ENCODE data around the gene RBM20. TPM values are rescaled to one million over a fixed set of nuclear protein-coding genes. Genes with fewer than 3 reads are reported as not detected.

RBM20 gene
- total and polyA plus RNA-seq, 2 of the 4 experiments (the other 2 are of a cell fraction), result under 0.01 to 0.15 TPM

GRCh38 chr10:110779489-110779888 is 135.4 kb downstream of the RBM20 start:
- no peak overlapping the region for H3K18ac ChIP-seq (ENCODE audit: low read depth, low read length)
- no peaks in the 10 kb centered on the region for H3K9me1 ChIP-seq (ENCODE audit: insufficient read depth, low read length)
- H4K5ac ChIP-seq (ENCODE audit: low read depth, low read length), result no peak overlapping the region
- H3K79me1 ChIP-seq (ENCODE audit: low read depth in 1 of 2, low read length in 2 of 2), result no peaks in the 10 kb centered on the region
- H4K20me1 ChIP-seq (ENCODE audit: insufficient read depth, low read length), result no peaks in the 10 kb centered on the region
- CTCF ChIA-PET, result no interaction called here
- no peak for DNase-seq
- no peak overlapping the region for H2BK120ac ChIP-seq (ENCODE audit: low read depth, low read length)
- WGBS, 2 experiments (ENCODE audit: extremely low coverage in 2 of 2, insufficient read length in 1 of 2), result no CpG with 5 or more reads among the region's 3 CpGs
- H3K23ac ChIP-seq (ENCODE audit: low read depth, low read length), result no peak overlapping the region
- no peak overlapping the region for H4K91ac ChIP-seq (ENCODE audit: insufficient read depth, low read depth, low read length)
- dilution Hi-C loops (cut with HindIII; ENCODE audit: low sequenced_read_pairs, unreplicated experiment) (no loop called here), intact Hi-C loops (cut with micrococcal nuclease) (no loop called here), in situ Hi-C loops (cut with MboI; ENCODE audit: low sequenced_read_pairs) (no loop called here)
- H3K4me1 ChIP-seq (ENCODE audit: control insufficient read depth, insufficient read depth, low read length), result no peaks in the 10 kb centered on the region
- H2AK9ac ChIP-seq (replicated peaks; ENCODE audit: low read depth, low read length, poor library complexity), result no peak overlapping the region
- no peak overlapping the region for H2AK5ac ChIP-seq (ENCODE audit: low read depth, low read length)
- H3K4me2 ChIP-seq (ENCODE audit: low read depth, low read length), result no peak overlapping the region
- no peak overlapping the region for H3K4me3 ChIP-seq (ENCODE audit: insufficient read depth, low read depth, low read length)
- no peaks in the 10 kb centered on the region for H3K9me3 ChIP-seq (ENCODE audit: control insufficient read depth, insufficient read depth, low read length)
- POLR2A ChIA-PET (ENCODE audit: unreplicated experiment), result no interaction called here
- no peak overlapping the region for H3K56ac ChIP-seq (ENCODE audit: extremely low read depth, insufficient read depth, low read length)
- no peak overlapping the region for H2BK20ac ChIP-seq (ENCODE audit: low read depth, low read length)
- no peak overlapping the region for H3K9ac ChIP-seq (ENCODE audit: low read depth, low read length)
- H2AFZ ChIP-seq (replicated peaks; ENCODE audit: low read length, poor library complexity), result no peak overlapping the region
- no peak overlapping the region for H3K27ac ChIP-seq (ENCODE audit: insufficient read depth, low read length)
- TF ChIP-seq SMC3 (IDR thresholded peaks at IDR 0.05; ENCODE audit: low read depth, low read length), result no peak
- TF ChIP-seq USF2 (IDR thresholded peaks at IDR 0.05; ENCODE audit: low read depth, low read length), result no peak
- TF ChIP-seq MXI1 (IDR thresholded peaks at IDR 0.05; ENCODE audit: borderline replicate concordance, low read depth, low read length), result no peak
- no peak for TF ChIP-seq RCOR1 (IDR thresholded peaks at IDR 0.05; ENCODE audit: insufficient replicate concordance, low read length)
- TF ChIP-seq CHD1 (IDR thresholded peaks at IDR 0.05; ENCODE audit: low read depth, low read length), result no peak
- TF ChIP-seq RFX5 (IDR thresholded peaks at IDR 0.05; ENCODE audit: low read depth, low read length), result no peak
- TF ChIP-seq, protein P1, sequence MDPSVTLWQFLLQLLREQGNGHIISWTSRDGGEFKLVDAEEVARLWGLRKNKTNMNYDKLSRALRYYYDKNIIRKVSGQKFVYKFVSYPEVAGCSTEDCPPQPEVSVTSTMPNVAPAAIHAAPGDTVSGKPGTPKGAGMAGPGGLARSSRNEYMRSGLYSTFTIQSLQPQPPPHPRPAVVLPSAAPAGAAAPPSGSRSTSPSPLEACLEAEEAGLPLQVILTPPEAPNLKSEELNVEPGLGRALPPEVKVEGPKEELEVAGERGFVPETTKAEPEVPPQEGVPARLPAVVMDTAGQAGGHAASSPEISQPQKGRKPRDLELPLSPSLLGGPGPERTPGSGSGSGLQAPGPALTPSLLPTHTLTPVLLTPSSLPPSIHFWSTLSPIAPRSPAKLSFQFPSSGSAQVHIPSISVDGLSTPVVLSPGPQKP (IDR thresholded peaks at IDR 0.05; ENCODE audit: borderline replicate concordance, low read depth, low read length), result no peak
- TF ChIP-seq, protein P2, sequence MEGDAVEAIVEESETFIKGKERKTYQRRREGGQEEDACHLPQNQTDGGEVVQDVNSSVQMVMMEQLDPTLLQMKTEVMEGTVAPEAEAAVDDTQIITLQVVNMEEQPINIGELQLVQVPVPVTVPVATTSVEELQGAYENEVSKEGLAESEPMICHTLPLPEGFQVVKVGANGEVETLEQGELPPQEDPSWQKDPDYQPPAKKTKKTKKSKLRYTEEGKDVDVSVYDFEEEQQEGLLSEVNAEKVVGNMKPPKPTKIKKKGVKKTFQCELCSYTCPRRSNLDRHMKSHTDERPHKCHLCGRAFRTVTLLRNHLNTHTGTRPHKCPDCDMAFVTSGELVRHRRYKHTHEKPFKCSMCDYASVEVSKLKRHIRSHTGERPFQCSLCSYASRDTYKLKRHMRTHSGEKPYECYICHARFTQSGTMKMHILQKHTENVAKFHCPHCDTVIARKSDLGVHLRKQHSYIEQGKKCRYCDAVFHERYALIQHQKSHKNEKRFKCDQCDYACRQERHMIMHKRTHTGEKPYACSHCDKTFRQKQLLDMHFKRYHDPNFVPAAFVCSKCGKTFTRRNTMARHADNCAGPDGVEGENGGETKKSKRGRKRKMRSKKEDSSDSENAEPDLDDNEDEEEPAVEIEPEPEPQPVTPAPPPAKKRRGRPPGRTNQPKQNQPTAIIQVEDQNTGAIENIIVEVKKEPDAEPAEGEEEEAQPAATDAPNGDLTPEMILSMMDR (conservative IDR thresholded peaks at IDR 0.05; ENCODE audit: low read depth, low read length), result no peak
- no peak for TF ChIP-seq RAD21 (IDR thresholded peaks at IDR 0.05; ENCODE audit: low read length)
- TF ChIP-seq MAZ (IDR thresholded peaks at IDR 0.05; ENCODE audit: borderline replicate concordance, low read depth, low read length), result no peak
- TF ChIP-seq POLR2A (IDR thresholded peaks at IDR 0.05; ENCODE audit: low read depth, low read length), result no peak
- TF ChIP-seq CEBPB (IDR thresholded peaks at IDR 0.05; ENCODE audit: low read depth, low read length), result no peak
- TF ChIP-seq NFE2L2 (IDR thresholded peaks at IDR 0.05; ENCODE audit: low read depth, low read length), result no peak
- no peak for TF ChIP-seq BHLHE40 (IDR thresholded peaks at IDR 0.05; ENCODE audit: low read depth, low read length)
- TF ChIP-seq FOS (IDR thresholded peaks at IDR 0.05; ENCODE audit: low read depth, low read length), result no peak
- TF ChIP-seq MAFK (IDR thresholded peaks at IDR 0.05; ENCODE audit: low read depth, low read length), result no peak
- H2BK5ac ChIP-seq (ENCODE audit: low read depth, low read length, poor library complexity, severe bottlenecking), result no peak overlapping the region
- H3K36me3 ChIP-seq (ENCODE audit: control insufficient read depth, insufficient read depth, low read length), result no peaks in the 10 kb centered on the region
- H4K8ac ChIP-seq (ENCODE audit: low read depth in 2 of 2, low read length in 2 of 2), result no peak overlapping the region
- H3K27me3 ChIP-seq (ENCODE audit: control insufficient read depth, insufficient read depth, low read length), result peaks cover 21% of the 10 kb centered on the region
- H2BK15ac ChIP-seq (ENCODE audit: low read depth, low read length), result no peak overlapping the region
- no TSS peak for BruUV-seq (replicated peaks)
- H3K14ac ChIP-seq (replicated peaks; ENCODE audit: low read depth, low read length), result no peak overlapping the region
- ATAC-seq (ENCODE audit: low read depth), result no peak
- no peak overlapping the region for H3K4ac ChIP-seq (ENCODE audit: low read depth, low read length)
